Adipocyte (in vitro differentiated cells): ENCODE data around the gene ERFL.
A peak's percentile ranks its signal among the peaks of the same experiment; 100 is the strongest.

ENCODE experiments used
- DNase-seq: peaks from one replicate; pipeline ENCODE4 v3.0.0-alpha.2; 2015; ENCODE audit warnings: low read depth
- H3K27me3 ChIP-seq: replicated peaks from 2 replicates; pipeline ENCODE4 v1.7.0; 2013; ENCODE audit warnings: mild to moderate bottlenecking, low read length, moderate library complexity; ENCODE audit not compliant: control insufficient read depth, insufficient read depth
- H3K36me3 ChIP-seq: 2 replicates; pipeline ENCODE4 v1.7.0; 2013; ENCODE audit warnings: low read length, mild to moderate bottlenecking, moderate library complexity; ENCODE audit not compliant: control insufficient read depth, insufficient read depth, severe bottlenecking
- H3K4me1 ChIP-seq: 2 replicates; pipeline ENCODE4 v1.7.0; 2013; ENCODE audit warnings: mild to moderate bottlenecking, low read length, moderate library complexity; ENCODE audit not compliant: control insufficient read depth, insufficient read depth
- H3K4me3 ChIP-seq: 2 replicates; pipeline ENCODE4 v1.7.0; 2013; ENCODE audit warnings: mild to moderate bottlenecking, low read length, moderate library complexity
- H3K9ac ChIP-seq: 2 replicates; pipeline ENCODE4 v1.7.0; 2013; ENCODE audit warnings: mild to moderate bottlenecking, low read length, moderate library complexity
- H3K9me3 ChIP-seq: 2 replicates; pipeline ENCODE4 v1.7.0; 2013; ENCODE audit warnings: mild to moderate bottlenecking, low read length, moderate library complexity; ENCODE audit not compliant: control insufficient read depth

Gene ERFL

GRCh38 chr19:41928221-41928683, at the start of gene ERFL:
Gene ERFL (minus strand): TSS chr19:41928449. CDS start chr19:41912919, 15,530 bp downstream.
- peak within 1 kb of the TSS; percentile 73 for H3K4me3 ChIP-seq
- no peak within 1 kb of the TSS for H3K9ac ChIP-seq
- DNase-seq: peak; percentile 58
- H3K4me1 ChIP-seq: peaks cover 7% of the 10 kb centered on the region
- peaks cover 67% of the 10 kb centered on the region for H3K27me3 ChIP-seq
- no peaks in the 10 kb centered on the region for H3K36me3 ChIP-seq
- H3K9me3 ChIP-seq: no peaks in the 10 kb centered on the region

GRCh38 chr19:41977916-41978315, 49.7 kb upstream of the ERFL start:
- H3K36me3 ChIP-seq: no peaks in the 10 kb centered on the region
- no peaks in the 10 kb centered on the region for H3K9me3 ChIP-seq
- no peak overlapping the region for H3K4me3 ChIP-seq
- no peak for DNase-seq
- no peaks in the 10 kb centered on the region for H3K4me1 ChIP-seq
- peaks cover 49% of the 10 kb centered on the region for H3K27me3 ChIP-seq
- no peak overlapping the region for H3K9ac ChIP-seq

- Histone ChIP-seq H3K4me3 (no peak overlapping the region), H3K9ac (no peak overlapping the region), H3K36me3 (no peaks in the 10 kb centered on the region), H3K9me3 (no peaks in the 10 kb centered on the region), H3K4me1 (no peaks in the 10 kb centered on the region), H3K27me3 (peaks cover 35% of the 10 kb centered on the region)
- no peak for DNase-seq
These were observed 46.4 kb upstream of the ERFL start for GRCh38 chr19:41974652-41975051.

GRCh38 chr19:41971363-41971762, 43.1 kb upstream of the ERFL start:
- Histone ChIP-seq H3K4me1 (no peaks in the 10 kb centered on the region), H3K4me3 (no peak overlapping the region), H3K27me3 (peaks cover 40% of the 10 kb centered on the region), H3K36me3 (no peaks in the 10 kb centered on the region), H3K9ac (no peak overlapping the region), H3K9me3 (no peaks in the 10 kb centered on the region)
- no peak for DNase-seq

GRCh38 chr19:41969772-41970458, 41.7 kb upstream of the ERFL start:
- DNase-seq: no peak
- Histone ChIP-seq H3K9me3 (no peaks in the 10 kb centered on the region), H3K4me1 (no peaks in the 10 kb centered on the region), H3K9ac (no peak overlapping the region), H3K36me3 (no peaks in the 10 kb centered on the region), H3K4me3 (no peak overlapping the region), H3K27me3 (peaks cover 39% of the 10 kb centered on the region)

GRCh38 chr19:41968751-41969595, 40.7 kb upstream of the ERFL start:
- H3K36me3 ChIP-seq: no peaks in the 10 kb centered on the region
- no peak overlapping the region for H3K4me3 ChIP-seq
- no peaks in the 10 kb centered on the region for H3K4me1 ChIP-seq
- H3K9ac ChIP-seq: no peak overlapping the region
- peaks cover 32% of the 10 kb centered on the region for H3K27me3 ChIP-seq
- DNase-seq: no peak
- no peaks in the 10 kb centered on the region for H3K9me3 ChIP-seq

GRCh38 chr19:41967054-41967783, 39.0 kb upstream of the ERFL start:
- Histone ChIP-seq H3K9ac (no peak overlapping the region), H3K36me3 (no peaks in the 10 kb centered on the region), H3K4me3 (no peak overlapping the region), H3K9me3 (no peaks in the 10 kb centered on the region), H3K4me1 (no peaks in the 10 kb centered on the region), H3K27me3 (peaks cover 23% of the 10 kb centered on the region)
- no peak for DNase-seq

GRCh38 chr19:41965106-41965505, 36.9 kb upstream of the ERFL start:
- Histone ChIP-seq H3K4me1 (no peaks in the 10 kb centered on the region), H3K9me3 (no peaks in the 10 kb centered on the region), H3K27me3 (peaks cover 19% of the 10 kb centered on the region), H3K4me3 (no peak overlapping the region), H3K9ac (no peak overlapping the region), H3K36me3 (no peaks in the 10 kb centered on the region)
- DNase-seq: no peak

GRCh38 chr19:41960973-41961372, 32.7 kb upstream of the ERFL start:
- H3K9me3 ChIP-seq: no peaks in the 10 kb centered on the region
- H3K4me3 ChIP-seq: no peak overlapping the region
- peaks cover 3% of the 10 kb centered on the region for H3K36me3 ChIP-seq
- peaks cover under 1% of the 10 kb centered on the region for H3K27me3 ChIP-seq
- peaks cover 15% of the 10 kb centered on the region for H3K4me1 ChIP-seq
- DNase-seq: peak; percentile 7
- no peak overlapping the region for H3K9ac ChIP-seq

GRCh38 chr19:41959056-41960053, 31.1 kb upstream of the ERFL start, which contains the start of gene RABAC1:
Gene RABAC1 (minus strand): TSS chr19:41959321. CDS start chr19:41959292, 29 bp downstream.
- Histone ChIP-seq H3K27me3 (no peaks in the 10 kb centered on the region), H3K4me3 (peak within 1 kb of the TSS; percentile 96), H3K36me3 (peaks cover 8% of the 10 kb centered on the region), H3K9ac (peak within 1 kb of the TSS; percentile 95), H3K9me3 (no peaks in the 10 kb centered on the region), H3K4me1 (peaks cover 15% of the 10 kb centered on the region)
- peak; percentile 97 for DNase-seq
